Measurements from ENCODE around the gene MEGF9. TPM values are rescaled to one million over a fixed set of nuclear protein-coding genes. Genes with fewer than 3 reads are reported as not detected.

The MEGF9 gene
- total and polyA plus RNA-seq, 2 donors (not counting 3 experiments of a cell fraction or from before 2014, with no cell fraction given): 4.0 to 13.0 TPM

- H3K9me3 ChIP-seq (replicated peaks; ENCODE audit: control insufficient read depth, insufficient read depth, low read length): no peaks in the 10 kb centered on the region
- peaks cover 21% of the 10 kb centered on the region for H3K4me1 ChIP-seq (ENCODE audit: control insufficient read depth, extremely low read depth, insufficient read depth, low read length)
- no peak overlapping the region for H3K9ac ChIP-seq (replicated peaks; ENCODE audit: extremely low read depth, insufficient read depth, low read length)
- ChIA-PET CTCF (interaction anchor here (3.7 kb wide), 1 partner anchor 91 kb away, joined by 28 read pairs; no protein-coding TSS in a partner anchor), POLR2A (no interaction called here)
- TF ChIP-seq MAX (IDR thresholded peaks at IDR 0.05; ENCODE audit: insufficient read depth, insufficient read length) (no peak), CTCF (IDR thresholded peaks at IDR 0.05; ENCODE audit: extremely low read depth in 1 of 2, insufficient read depth in 1 of 2, low read depth in 1 of 2, low read length in 2 of 2) (no peak), EZH2 (IDR thresholded peaks at IDR 0.05; ENCODE audit: borderline replicate concordance, low read depth, low read length, severe bottlenecking) (no peak), FOS (IDR thresholded peaks at IDR 0.05; ENCODE audit: borderline replicate concordance, insufficient read depth, low read length) (no peak), MYC (IDR thresholded peaks at IDR 0.05; ENCODE audit: low read depth, low read length) (no peak), GATA2 (IDR thresholded peaks at IDR 0.05; ENCODE audit: insufficient read depth, insufficient read length, low read depth, low read length) (no peak), POLR2AphosphoS5 (IDR thresholded peaks at IDR 0.05; ENCODE audit: insufficient read depth, low read depth, low read length) (no peak), POLR2A (IDR thresholded peaks at IDR 0.05; ENCODE audit: low read depth, low read length) (no peak), JUN (IDR thresholded peaks at IDR 0.05; ENCODE audit: borderline replicate concordance, insufficient read depth, insufficient read length, low read depth) (no peak)
- no peak for DNase-seq (ENCODE audit: low read depth, low spot score)
- H3K79me2 ChIP-seq (ENCODE audit: control insufficient read depth, insufficient read depth, low read length): peaks cover 2% of the 10 kb centered on the region
- H3K9me1 ChIP-seq (replicated peaks; ENCODE audit: control insufficient read depth, extremely low read depth, insufficient read depth, low read length): no peaks in the 10 kb centered on the region
- H2AFZ ChIP-seq (ENCODE audit: low read depth, low read length): no peak overlapping the region
- intact Hi-C loops (cut with micrococcal nuclease): loop anchor here (5.0 kb wide), 1 partner anchor 94 kb away; no protein-coding TSS in a partner anchor
- no peak overlapping the region for H3K4me2 ChIP-seq (ENCODE audit: insufficient read depth, low read length)
- no peaks in the 10 kb centered on the region for H3K36me3 ChIP-seq (ENCODE audit: control insufficient read depth in 2 of 2, extremely low read depth in 1 of 2, insufficient read depth in 2 of 2, low read length in 2 of 2)
- H4K20me1 ChIP-seq (replicated peaks; ENCODE audit: control insufficient read depth, extremely low read depth, insufficient read depth, low read length): no peaks in the 10 kb centered on the region
- no peak overlapping the region for H3K27ac ChIP-seq (ENCODE audit: insufficient read depth, low read depth, low read length)
- dilution Hi-C loops (cut with MboI; ENCODE audit: extremely low pct_ligation_motif_present, low sequenced_read_pairs): no loop called here
- no peaks in the 10 kb centered on the region for H3K27me3 ChIP-seq (ENCODE audit: control insufficient read depth in 2 of 2, insufficient read depth in 2 of 2, low read length in 2 of 2)
- FAIRE-seq: no peak
- no TSS peak for BruUV-seq (replicated peaks)
- no peak overlapping the region for H3K4me3 ChIP-seq (replicated peaks in 1 of 3; ENCODE audit: insufficient read depth in 1 of 3, low read depth in 1 of 3, low read length in 3 of 3)
Observed at GRCh38 chr9:120711354-120711753, 2.9 kb downstream of the MEGF9 start.
